NCI-H345 treated with DMSO at 0.1 percent for 48 hours (cell line): ENCODE results near the gene TSPEAR.

ENCODE experiments used
- DNase-seq: peaks from one replicate; lab custom pipeline; 2025; ENCODE audit not compliant: unreplicated experiment; lab: John Stamatoyannopoulos, UW

Gene TSPEAR

DNA sequence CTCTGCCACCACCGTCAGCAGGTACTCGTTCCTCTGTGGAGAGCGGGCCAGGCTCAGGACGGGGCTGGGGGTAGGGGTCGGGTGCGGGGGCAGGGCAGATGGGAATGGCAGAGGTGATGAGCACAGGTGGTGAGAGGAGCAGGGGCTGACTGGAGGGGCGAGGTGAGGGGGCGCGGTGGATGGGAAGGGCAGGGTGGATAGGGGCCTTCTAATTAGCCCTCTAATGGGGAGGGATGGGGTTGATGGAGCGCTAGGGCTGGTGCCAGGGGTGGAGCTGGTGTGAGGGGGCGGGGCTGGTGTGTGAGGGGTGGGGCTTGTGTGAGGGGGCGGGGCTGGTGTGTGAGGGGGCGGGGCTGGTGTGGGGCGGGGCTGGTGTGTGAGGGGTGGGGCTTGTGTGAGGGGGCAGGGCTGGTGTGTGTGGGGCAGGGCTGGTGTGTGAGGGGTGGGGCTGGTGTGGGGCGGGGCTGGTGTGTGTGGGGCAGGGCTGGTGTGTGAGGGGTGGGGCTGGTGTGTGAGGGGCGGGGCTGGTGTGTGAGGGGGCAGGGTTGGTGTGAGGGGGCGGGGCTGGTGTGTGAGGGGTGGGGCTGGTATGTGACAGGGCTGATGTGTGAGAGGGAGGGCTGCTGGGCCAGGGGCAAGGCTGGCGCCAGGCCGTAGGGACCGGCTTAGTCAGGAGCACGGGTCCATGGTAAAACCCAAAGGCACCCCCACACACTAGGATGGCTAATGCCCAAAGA lies 177.3 kb downstream of the TSPEAR start:
- DNase-seq = no peak

GRCh38 chr21:44533121-44533890 lies 178.1 kb downstream of the TSPEAR start:
- no peak for DNase-seq

GRCh38 chr21:44532712-44533111 lies 178.7 kb downstream of the TSPEAR start:
- no peak for DNase-seq

GRCh38 chr21:44531606-44532564 lies 179.5 kb downstream of the TSPEAR start:
- DNase-seq = no peak

DNA sequence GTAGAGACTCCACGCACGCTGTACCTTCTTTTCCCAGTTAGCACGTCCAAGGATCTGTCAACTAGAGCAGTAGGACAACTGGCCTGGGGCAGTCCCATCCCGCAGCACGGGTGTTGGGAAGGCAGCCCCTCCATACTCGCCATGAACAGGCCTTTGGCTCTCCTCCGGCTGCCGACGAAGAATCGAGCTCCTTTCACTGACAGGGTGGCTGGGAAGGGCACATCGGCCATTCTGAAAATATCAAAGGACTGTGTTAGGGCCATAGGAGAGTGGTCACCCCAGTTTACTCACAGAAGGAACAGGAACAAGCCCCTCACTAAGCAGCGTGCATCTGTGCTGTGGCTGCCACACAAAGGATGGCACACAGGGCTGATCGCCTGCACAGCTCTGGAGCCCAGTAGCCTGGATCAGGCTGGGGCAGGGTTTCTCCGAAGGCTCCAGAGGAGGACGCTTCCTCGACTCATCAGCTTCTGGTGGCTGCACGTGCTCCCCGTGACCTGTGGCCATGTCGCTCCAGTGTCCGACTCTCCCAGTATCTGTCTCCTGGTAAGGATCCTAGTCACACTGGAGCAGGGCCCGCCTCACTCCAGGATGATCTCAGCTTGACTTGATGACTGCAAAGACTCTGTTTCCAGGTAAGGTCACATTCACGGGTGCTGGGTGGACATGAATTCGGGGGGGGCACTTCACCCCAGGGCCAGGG lies 180.3 kb downstream of the TSPEAR start:
- DNase-seq = no peak

GRCh38 chr21:44530221-44530902 lies 181.0 kb downstream of the TSPEAR start:
- no peak for DNase-seq

- no peak for DNase-seq
These were observed 181.8 kb downstream of the TSPEAR start for GRCh38 chr21:44529503-44530125.

DNA sequence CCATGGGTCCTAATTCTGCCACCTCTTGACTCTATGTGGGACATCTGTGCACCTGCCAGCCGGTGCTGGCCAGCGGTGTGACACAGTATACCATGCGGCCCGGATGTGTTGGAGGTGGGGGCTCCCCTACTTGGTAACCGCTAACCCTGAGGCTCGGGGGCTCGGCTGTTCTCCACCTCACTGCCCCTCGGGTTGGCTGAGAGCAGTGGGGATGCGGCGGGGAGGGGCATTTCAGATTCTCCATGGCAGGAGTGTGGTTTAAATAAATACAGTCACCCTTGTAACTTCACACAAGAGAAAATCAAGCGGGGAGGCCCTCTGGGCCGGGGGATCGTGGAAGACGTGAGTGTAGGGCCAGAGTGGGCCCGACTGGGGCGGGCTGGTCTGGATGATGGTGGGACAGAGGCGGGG lies 182.4 kb downstream of the TSPEAR start:
- no peak for DNase-seq

- no peak for DNase-seq
These were observed 182.8 kb downstream of the TSPEAR start for GRCh38 chr21:44528634-44528995.

DNA sequence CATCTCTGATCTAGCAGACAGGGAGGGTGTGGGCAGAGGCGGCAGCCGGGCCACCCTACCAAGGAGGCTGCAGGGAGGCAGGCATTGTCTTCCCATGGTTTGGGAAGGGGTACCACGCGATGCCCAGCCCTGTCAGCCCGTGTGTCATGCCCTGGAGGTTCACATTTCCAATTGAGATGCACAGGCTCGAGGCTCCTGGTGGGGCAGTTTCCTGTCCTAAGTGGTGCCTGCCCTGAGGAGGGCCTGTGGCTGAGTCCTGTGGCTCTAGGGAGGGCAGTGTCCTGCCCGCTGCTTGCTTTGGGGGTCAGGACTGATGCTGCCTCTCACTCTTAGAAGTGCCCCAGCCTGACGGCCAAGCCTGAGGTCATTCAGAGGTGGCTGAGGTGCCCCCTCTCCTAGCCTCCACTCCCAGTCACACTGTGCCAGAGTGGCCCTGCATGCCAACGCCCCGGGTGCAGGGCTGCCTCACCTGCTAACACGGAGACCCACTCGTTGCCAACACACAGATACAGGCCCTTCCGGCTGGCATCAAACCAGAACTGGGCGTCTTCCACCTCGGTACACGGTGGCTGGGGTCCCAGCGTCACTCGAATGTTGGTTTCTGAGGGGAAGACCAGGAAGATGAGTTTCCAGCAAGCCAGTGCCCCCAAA lies 183.3 kb downstream of the TSPEAR start:
- no peak for DNase-seq

- no peak for DNase-seq
These were observed 184.0 kb downstream of the TSPEAR start for GRCh38 chr21:44527156-44527982.

DNA sequence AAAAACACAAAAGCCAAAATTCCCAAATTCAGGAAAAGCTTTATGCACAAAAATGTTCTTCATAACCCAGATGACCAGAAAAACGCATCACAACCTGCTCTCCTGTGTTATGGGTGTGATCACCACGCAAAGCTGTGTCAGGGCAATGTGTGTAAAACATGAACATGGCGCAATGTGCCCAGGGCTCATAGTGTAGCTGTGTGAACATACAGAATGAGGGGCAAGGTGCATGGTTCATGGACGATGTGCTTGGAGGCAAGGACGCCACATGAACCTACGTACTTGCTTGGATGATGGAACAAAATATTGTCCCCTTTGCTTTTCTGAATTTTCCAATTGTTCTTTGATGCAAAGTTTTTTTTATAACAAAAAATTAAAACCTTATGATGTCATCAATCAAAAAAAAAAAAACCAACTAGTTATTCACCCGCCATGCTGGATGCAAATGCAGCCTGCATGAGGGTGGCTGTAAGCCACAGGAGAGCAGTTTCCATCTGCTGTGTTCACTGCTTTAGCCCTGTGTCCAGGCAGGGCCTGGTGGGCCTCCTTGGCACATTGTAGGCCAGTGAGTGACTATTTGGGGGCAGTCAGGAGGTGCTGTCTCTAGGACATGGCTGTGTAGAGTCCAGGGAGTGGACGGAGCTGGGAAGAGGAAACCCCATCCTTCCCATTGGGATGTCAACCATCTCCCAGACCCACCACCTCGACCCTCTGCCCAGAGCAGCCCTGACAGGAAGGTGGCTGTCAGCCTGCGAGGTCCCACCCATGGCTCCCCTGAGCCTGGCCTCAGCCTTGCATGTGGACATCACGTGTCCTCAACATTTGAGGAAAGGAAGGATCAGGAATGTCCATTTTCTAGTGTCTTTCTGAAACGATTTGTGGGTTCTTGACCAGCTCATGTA lies 185.0 kb downstream of the TSPEAR start:
- no peak for DNase-seq

- DNase-seq = no peak
These were observed 185.8 kb downstream of the TSPEAR start for GRCh38 chr21:44525391-44526095.

DNA sequence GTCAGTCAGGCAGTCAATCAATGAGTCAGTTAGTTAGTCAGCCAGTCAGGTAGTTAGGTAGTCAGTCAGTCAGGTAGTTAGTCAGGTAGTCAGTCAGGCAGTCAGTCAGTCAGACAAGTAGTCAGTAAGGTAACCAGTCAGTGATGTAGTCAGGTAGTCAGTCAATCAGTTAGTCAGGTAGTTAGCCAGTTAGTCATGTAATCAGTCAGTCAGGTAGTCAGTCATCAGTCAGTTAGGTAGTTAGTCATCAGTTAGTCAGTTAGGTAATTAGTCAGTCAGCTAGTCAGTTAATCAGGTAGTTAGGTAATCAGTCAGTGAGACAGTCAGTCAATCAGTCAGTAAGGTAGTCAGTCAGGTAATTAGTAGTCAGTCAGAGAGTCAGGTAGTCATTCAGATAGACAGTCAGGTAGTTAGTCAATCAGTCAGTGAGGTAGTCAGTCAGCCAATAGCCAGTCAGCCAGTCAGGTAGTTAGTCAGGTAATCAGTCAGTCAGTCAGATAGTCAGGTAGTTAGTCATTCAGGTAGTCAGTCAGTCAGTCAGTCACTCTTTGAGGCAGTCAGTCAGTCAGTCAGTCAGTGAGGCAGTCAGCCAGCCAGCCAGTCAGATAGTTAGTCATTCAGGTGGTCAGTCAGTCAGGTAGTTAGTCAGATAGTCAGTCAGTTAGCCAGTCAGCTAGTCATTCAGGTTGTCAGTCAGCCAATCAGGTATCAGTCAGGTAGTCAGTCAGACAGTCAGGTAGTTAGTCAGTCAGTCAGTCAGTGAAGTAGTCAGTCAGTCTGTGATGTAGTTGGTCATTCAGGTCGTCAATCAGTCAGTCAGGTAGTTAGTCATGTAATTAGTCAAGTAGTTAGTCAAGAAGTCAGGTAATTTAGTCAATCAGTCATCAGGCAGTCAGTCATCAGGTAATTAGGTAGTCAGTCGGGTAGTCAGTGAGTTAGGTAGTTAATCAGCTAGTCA lies 186.7 kb downstream of the TSPEAR start:
- DNase-seq = no peak

DNA sequence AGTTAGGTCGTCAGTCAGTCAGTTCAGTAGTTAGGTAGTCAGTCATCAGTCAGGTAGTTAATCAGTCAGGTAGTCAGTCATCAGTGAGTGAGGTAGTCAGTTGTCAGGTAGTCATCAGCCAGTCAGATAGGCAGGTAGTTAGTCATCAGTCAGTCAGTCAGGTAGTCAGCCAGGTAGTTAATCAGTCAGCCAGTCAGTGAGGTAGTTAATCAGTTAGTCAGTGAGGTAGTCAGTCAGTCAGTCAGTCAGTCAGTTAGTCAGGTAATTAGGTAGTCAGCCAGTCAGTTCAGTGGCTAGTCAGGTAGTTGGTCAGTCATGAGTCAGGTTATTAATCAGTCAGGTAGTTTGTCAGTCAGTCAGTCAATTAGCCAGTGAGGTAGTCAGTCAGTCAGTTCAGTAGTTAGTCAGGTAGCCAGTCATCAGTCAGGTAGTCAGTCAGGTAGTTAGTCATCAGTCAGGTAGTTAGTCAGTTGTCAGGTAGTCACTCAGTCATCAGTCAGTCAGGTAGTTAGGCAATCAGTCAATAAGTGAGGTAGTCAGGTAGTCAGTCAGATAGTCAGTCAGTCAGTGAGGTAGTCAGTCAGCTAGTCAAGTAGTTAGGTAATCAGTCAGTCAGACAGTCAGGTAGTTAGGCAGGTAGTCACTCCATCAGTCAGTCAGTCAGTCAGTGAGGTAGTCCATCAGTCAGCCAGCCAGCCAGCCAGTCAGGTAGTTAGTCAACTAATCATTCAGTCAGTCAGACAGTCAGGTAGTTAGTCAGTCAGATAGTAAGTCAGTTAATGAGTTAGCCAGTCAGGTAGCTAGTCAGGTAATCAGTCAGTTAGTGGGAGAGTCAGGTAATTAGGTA lies 187.6 kb downstream of the TSPEAR start:
- DNase-seq = no peak
